HG02885 (cell line): ENCODE results near the gene LRCH4.

Source experiments
- ATAC-seq: cut with Tn5 transposase; IDR thresholded peaks from one replicate; pipeline ENCODE4 v1.9.1; 2021; ENCODE audit warnings: mild to moderate bottlenecking; ENCODE audit not compliant: unreplicated experiment, poor library complexity

Gene LRCH4

GRCh38 chr7:100583132-100584053 lies 2.5 kb downstream of the LRCH4 start:
- no peak for ATAC-seq

GRCh38 chr7:100582650-100583049 lies 3.3 kb downstream of the LRCH4 start:
- ATAC-seq: no peak

GRCh38 chr7:100582041-100582579 lies 3.8 kb downstream of the LRCH4 start:
- no peak for ATAC-seq

GRCh38 chr7:100580466-100581283 lies 5.3 kb downstream of the LRCH4 start:
- ATAC-seq: no peak

- no peak for ATAC-seq
Measured at GRCh38 chr7:100578246-100579183, 7.4 kb downstream of the LRCH4 start.

GRCh38 chr7:100577507-100577906 lies 8.4 kb downstream of the LRCH4 start:
- ATAC-seq: no peak

- ATAC-seq: no peak
Measured at GRCh38 chr7:100577103-100577502, 8.8 kb downstream of the LRCH4 start.

GRCh38 chr7:100576384-100576993 lies 9.4 kb downstream of the LRCH4 start:
- ATAC-seq: no peak

GRCh38 chr7:100575746-100576383 lies 10.1 kb downstream of the LRCH4 start:
- no peak for ATAC-seq

GRCh38 chr7:100575206-100575631 lies 10.7 kb downstream of the LRCH4 start:
- ATAC-seq: no peak

- no peak for ATAC-seq
Measured at GRCh38 chr7:100574362-100575205, 11.3 kb downstream of the LRCH4 start.

- ATAC-seq: no peak
Measured at GRCh38 chr7:100573691-100574361, 12.1 kb downstream of the LRCH4 start, which contains the start of gene SAP25. Gene SAP25, minus strand, starts transcription at chr7:100573900. Its CDS starts 158 bp downstream, at chr7:100573742.

GRCh38 chr7:100572949-100573675 lies 12.8 kb downstream of the LRCH4 start:
- ATAC-seq: no peak

- no peak for ATAC-seq
Measured at GRCh38 chr7:100572281-100572948, 13.5 kb downstream of the LRCH4 start.

GRCh38 chr7:100571829-100572116 lies 14.2 kb downstream of the LRCH4 start:
- no peak for ATAC-seq
